GM21381 (cell line): ENCODE results near the gene DNAJC4.

Experiments used
- ATAC-seq: cut with Tn5 transposase; IDR thresholded peaks from one replicate; pipeline ENCODE4 v1.9.1; 2021; ENCODE audit warnings: mild to moderate bottlenecking, moderate library complexity; ENCODE audit not compliant: unreplicated experiment

The DNAJC4 gene

GRCh38 chr11:64230171-64230984 lies at the start of gene DNAJC4:
Gene DNAJC4, plus strand, starts transcription at chr11:64230548. Its CDS starts 307 bp downstream, at chr11:64230855.
- peak; percentile 46 for ATAC-seq

- no peak for ATAC-seq
These were observed 49.5 kb upstream of the DNAJC4 start for GRCh38 chr11:64180891-64181290.

DNA sequence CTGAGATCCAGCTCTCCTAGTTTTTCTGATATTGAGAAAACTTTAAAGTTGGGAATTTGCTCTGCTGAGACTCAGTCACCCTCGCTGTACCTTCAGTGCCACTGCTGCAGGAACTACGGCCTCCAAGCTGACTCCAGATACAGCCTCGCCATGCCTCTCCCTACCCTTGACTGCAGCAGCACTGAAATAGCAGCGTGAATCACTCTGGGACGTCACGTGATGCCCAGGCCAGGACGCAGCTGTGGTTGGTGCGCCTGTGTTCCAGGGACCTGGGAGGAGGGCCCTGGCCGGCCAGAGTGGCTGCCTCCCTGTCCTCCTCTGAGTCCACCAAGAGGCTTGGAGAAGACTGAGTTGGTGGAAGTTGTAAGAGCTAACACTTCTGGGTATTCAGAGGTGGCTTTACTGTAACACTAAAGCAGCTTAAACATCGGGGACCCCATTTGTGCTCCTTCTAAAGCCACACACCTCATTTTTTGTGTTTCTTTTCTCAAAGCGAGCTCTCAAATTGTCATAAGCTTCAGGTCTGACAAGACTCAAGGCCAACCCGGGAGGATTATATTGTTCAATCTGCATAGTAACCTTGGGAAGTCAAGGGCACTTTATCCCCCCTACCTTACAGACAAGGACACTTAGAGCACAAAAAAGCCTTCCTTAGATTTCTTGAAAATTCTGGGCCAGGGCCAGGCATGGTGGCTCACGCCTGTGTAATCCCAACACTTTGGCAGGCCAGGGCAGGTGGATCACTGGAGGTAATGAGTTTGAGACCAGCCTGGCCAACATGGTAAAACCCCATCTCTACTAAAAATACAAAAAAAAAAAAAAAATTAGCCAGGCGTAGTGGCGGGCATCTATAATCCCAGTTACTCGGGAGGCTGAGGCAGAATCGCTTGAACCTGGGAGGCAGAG lies 48.6 kb upstream of the DNAJC4 start:
- no peak for ATAC-seq

DNA sequence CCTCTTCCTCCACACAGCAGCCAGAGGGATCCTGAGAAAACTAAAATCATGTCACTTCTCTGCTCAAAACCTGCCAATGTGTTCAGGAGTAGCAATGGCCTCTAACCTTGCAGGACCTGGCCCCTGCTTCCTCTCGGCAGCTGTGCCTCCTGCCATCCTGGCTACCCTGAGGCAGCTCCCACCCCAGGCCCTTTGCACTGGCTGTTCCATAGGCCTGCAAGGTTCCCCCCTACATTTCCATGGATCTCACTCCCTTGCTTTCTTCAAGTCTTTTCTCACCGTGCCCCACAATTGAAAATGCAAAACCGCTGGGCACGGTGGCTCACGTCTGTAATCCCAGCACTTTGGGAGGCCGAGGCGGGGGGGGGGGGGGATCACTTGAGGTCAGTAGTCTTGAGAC lies 46.5 kb upstream of the DNAJC4 start:
- ATAC-seq, result no peak

DNA sequence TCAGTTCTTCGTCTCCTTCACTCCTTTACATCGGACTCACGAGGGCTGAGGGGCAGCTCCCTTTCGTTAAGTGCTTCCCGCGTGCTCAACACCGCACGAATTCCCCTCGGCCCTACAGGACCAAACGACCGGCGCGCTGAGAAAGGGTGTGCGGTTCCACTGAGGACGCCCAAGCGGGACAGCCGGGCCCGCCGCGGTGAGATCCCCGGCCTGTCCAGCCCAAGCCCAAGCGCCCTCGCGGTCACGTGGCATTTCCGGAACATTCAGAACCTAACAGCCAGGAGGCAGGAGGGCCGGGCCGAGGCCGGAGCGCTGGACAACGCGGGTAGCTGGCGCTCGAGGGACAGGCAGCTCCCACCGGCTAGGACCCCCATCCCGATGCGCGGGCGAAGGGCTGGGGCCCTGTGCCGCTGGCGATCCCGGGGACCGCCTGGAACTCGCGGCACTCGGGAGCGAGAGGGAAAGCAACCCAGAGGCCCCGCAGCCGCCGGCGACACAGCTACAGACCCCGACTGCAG lies 45.1 kb upstream of the DNAJC4 start:
- peak; percentile 21 for ATAC-seq

GRCh38 chr11:64185693-64186491 lies 44.5 kb upstream of the DNAJC4 start, which contains the start of gene STIP1:
Gene STIP1, plus strand, starts transcription at chr11:64186171. Its CDS starts 91 bp downstream, at chr11:64186262.
- peak; percentile 76 for ATAC-seq

- no peak for ATAC-seq
These were observed 43.7 kb upstream of the DNAJC4 start for GRCh38 chr11:64186492-64187165.

GRCh38 chr11:64192434-64192833 lies 37.9 kb upstream of the DNAJC4 start:
- no peak for ATAC-seq

DNA sequence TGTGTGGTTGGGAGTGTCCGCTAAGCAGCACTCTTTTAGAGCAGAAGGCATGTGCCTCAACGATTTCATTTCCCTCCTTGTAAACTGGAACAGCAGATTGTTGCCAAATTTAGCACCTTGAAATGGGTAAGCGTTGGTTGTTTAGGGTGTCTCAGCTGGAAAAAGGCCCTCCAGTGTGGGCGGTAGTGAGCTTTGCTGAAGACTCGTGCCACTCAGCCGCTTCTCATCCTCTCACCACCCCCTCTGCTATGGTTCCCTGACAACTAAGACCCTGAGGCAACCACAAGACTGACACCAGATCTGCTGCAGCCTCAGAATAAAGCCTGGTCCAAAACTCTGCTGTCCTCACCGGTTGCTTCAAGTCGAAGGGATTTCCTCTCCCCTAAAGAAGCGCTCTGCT lies 33.7 kb upstream of the DNAJC4 start:
- no peak for ATAC-seq

GRCh38 chr11:64198511-64198910 lies 31.8 kb upstream of the DNAJC4 start:
- ATAC-seq, result no peak

DNA sequence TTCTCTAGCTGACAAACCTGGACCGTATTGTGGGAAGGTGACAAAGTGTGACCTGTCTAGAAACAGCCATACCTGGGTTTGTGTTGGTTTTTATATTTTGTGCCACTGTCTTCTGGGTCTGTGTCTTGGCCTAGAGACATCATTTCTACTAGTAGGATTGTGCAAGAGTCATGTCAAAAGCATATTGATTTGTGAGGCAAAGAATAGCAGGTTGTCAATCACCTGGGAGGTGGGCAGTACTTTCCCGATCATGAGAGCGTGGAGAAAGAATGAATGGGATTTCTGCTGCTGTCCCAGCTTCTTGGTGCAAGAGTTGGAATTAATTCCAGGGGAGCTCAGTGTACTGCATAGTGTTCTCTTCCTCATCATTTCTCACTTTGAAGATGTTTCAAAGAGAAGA lies 28.8 kb upstream of the DNAJC4 start:
- no peak for ATAC-seq

GRCh38 chr11:64202992-64203391 lies 27.4 kb upstream of the DNAJC4 start:
- ATAC-seq, result no peak

DNA sequence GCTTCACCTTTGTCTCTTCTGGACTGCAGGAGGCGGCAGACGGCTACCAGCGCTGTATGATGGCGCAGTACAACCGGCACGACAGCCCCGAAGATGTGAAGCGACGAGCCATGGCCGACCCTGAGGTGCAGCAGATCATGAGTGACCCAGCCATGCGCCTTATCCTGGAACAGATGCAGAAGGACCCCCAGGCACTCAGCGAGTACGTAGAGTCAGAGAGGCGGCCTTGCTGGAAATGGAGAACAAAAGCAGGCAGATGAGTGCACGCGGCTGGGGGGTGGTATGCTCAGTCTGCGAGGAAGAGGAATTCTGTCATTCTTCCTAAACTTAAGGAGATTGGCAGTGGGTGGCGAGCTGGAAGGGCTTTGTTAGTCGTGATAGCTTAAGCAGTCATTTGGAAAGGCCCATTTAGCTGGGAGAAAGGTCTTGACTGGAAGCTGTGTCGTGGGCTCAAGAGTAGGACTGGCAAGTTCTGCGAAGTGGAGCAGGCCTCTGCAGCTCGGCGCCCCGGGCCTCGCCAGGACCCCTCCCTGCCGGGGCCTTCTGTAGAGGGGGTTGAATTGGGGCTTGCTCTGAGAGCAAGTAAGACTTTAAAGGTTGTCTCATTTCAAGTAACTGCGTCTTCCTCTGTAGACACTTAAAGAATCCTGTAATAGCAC lies 26.8 kb upstream of the DNAJC4 start:
- no peak for ATAC-seq

DNA sequence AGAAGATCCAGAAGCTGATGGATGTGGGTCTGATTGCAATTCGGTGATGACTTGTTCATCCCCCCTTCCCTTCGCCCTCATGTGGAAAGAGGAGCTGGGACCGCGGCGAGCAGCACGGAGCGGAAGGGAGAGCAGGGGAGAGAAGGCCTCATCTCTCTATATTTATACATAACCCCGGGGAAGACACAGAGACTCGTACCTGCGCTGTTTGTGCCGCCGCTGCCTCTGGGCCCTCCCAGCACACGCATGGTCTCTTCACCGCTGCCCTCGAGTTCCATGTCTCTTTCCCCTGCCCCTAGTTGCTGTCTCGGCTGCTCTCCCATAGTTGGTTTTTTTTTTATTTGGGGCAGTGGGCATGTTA lies 26.3 kb upstream of the DNAJC4 start:
- no peak for ATAC-seq

GRCh38 chr11:64204464-64204989 lies 25.8 kb upstream of the DNAJC4 start:
- ATAC-seq, result no peak

DNA sequence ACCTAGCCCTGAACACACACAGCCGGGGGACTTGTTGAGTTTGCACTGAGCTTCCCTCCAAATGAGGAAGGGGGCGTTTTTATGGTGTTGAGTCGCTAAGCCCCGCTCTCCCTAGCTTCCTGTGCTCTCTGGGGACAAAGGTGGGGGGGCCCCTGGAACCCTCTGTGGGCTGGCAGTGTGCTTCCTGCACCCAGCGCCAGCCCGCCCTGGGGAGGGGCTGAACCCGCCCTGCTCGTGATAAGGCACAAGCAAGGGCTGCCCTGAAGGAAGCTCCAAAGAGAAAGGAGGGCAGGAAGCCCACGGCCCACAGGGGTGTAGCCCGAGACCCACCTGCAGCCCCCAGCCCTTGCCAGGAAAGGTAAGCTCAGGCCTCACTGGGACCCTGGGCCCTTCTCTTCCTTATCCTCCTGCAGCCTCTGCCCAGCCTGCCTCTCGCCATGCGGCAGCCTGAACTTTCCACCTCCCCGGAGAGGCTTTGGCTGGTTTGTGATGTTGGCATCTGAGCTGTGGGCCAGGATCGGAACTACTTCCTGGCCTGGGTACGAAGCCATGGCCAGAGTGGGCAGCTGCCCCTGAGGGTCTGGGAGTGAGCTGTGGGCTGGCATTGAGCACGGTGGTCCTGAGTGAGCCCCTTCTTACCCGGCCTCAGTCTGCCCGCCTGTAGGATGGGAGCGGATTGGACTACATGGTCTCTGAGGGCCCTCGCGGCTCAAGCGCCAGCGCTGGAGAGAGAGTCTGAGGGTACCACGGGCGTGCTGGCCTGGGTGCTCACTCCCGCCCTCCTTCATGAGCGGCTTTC lies 23.7 kb upstream of the DNAJC4 start, which contains the start of gene FERMT3:
FERMT3 (plus strand) TSS at position 265 of the 799 bp plus-strand sequence. CDS start 644 bp downstream, outside the sequence.
- no peak for ATAC-seq

GRCh38 chr11:64207256-64208085 lies 22.9 kb upstream of the DNAJC4 start:
- ATAC-seq, result peak; percentile 57
